Hepatocyte (in vitro differentiated cells): ENCODE results near the gene DNAJC15. TPM values are rescaled to one million over a fixed set of nuclear protein-coding genes. Genes with fewer than 3 reads are reported as not detected.

Source experiments
- DNase-seq: peaks from one replicate; pipeline ENCODE4 v3.0.0-alpha.2; 2016; ENCODE audit warnings: low spot score
- H2AFZ ChIP-seq: fragments of 200-600 bp; sonication (generic); 2 replicates; pipeline ENCODE4 v1.6.0; 2016; ENCODE audit warnings: antibody characterized with exemption, mild to moderate bottlenecking
- H3K27ac ChIP-seq: fragments of 200-600 bp; sonication (generic); 2 replicates; pipeline ENCODE4 v1.5.1; 2016; ENCODE audit warnings: mild to moderate bottlenecking
- H3K27me3 ChIP-seq: fragments of 200-600 bp; sonication (generic); 2 replicates; pipeline ENCODE4 v1.6.1; 2016
- H3K36me3 ChIP-seq: fragments of 200-600 bp; sonication (generic); replicated peaks from 2 replicates; pipeline ENCODE4 v1.5.1; 2016; ENCODE audit warnings: low read depth; ENCODE audit not compliant: insufficient read depth
- H3K4me1 ChIP-seq: fragments of 200-600 bp; sonication (generic); 2 replicates; pipeline ENCODE4 v1.5.1; 2016; ENCODE audit warnings: mild to moderate bottlenecking, moderate library complexity; ENCODE audit not compliant: insufficient read depth
- H3K4me2 ChIP-seq: fragments of 200-600 bp; sonication (generic); 2 replicates; pipeline ENCODE4 v1.6.0; 2016
- H3K4me3 ChIP-seq: fragments of 200-600 bp; sonication (generic); 2 replicates; pipeline ENCODE4 v1.5.1; 2016; ENCODE audit warnings: mild to moderate bottlenecking
- H3K79me2 ChIP-seq: fragments of 200-600 bp; sonication (generic); 2 replicates; pipeline ENCODE4 v1.6.0; 2017; ENCODE audit warnings: mild to moderate bottlenecking
- H3K9me2 ChIP-seq: fragments of 200-600 bp; sonication (generic); replicated peaks from 2 replicates; pipeline ENCODE4 v1.6.0; 2017; ENCODE audit warnings: mild to moderate bottlenecking; ENCODE audit not compliant: insufficient read depth
- H3K9me3 ChIP-seq: fragments of 200-600 bp; sonication (generic); 2 replicates; pipeline ENCODE4 v1.5.1; 2016; ENCODE audit warnings: low read depth, mild to moderate bottlenecking
- H4K20me1 ChIP-seq: fragments of 200-600 bp; sonication (generic); 2 replicates; pipeline ENCODE4 v1.6.0; 2016; ENCODE audit warnings: mild to moderate bottlenecking; ENCODE audit not compliant: insufficient read depth, poor library complexity, severe bottlenecking
- EZH2 ChIP-seq: fragments of 200-600 bp; sonication (generic); IDR thresholded peaks from 2 replicates; pipeline ENCODE4 v1.6.1; 2016; ENCODE audit warnings: antibody characterized with exemption, mild to moderate bottlenecking, borderline replicate concordance
- EZH2phosphoT487 ChIP-seq: fragments of 200-600 bp; sonication (generic); IDR thresholded peaks from one replicate; pipeline ENCODE4 v1.6.1; 2018; ENCODE audit warnings: antibody characterized with exemption, mild to moderate bottlenecking, low read depth, moderate library complexity; ENCODE audit not compliant: unreplicated experiment, severe bottlenecking
- WGBS: methylation state at CpG from one replicate; pipeline ENCODE4 v1.1.6; 2016; ENCODE audit warnings: low lambda C conversion rate; ENCODE audit errors: missing lambda C conversion rate; 5-methylcytosine and 5-hydroxymethylcytosine counted together
- polyA plus RNA-seq: library from polyadenylated mRNA; unstranded; fragments of >200 nt; fragmentation: Nextera tagmentation; extraction: Ambion mirVana; gene quantifications from 2 replicates; pipeline ENCODE4 v1.2.1, GENCODE V29; 2016
- total RNA-seq: library from RNA; depleted of rRNA; stranded (reverse); fragments of >200 nt; gene quantifications from 2 replicates; pipeline ENCODE4 v1.2.3, GENCODE V29; 2014
- TF ChIP-seq, protein P1 (sequence below): fragments of 200-600 bp; sonication (generic); IDR thresholded peaks from 2 replicates; pipeline ENCODE4 v1.5.1; 2016; ENCODE audit warnings: antibody characterized with exemption, mild to moderate bottlenecking; ENCODE audit not compliant: poor library complexity

DNAJC15 gene
- total and polyA plus RNA-seq, 2 experiments from 2014 or later, result 3.5 to 10.6 TPM

DNA sequence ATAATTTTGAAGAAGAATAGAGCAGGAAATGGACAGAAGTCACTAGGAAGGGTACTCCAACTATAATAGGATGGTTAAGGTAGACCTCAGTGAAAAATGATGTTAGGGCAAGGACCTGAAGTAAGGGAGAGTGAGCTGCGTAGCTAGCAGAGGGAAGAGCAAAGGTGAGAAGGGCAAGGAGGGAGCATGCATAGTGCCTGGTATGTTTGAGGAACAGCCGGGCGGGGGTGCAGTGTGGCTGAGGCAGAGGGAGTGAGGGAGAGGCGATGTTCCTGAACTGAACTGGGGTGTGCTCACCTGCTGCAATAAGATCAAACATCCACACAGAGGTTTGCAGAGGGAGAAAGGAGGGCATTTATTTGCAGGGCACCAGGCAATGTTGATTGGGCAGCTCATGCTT, 110.4 kb downstream of the DNAJC15 start:
- Histone ChIP-seq H3K36me3 (no peaks in the 10 kb centered on the region), H2AFZ (no peak overlapping the region), H3K79me2 (no peaks in the 10 kb centered on the region), H3K27ac (no peak overlapping the region), H3K9me2 (no peaks in the 10 kb centered on the region), H3K9me3 (no peaks in the 10 kb centered on the region), H3K27me3 (no peaks in the 10 kb centered on the region), H3K4me1 (peaks cover 12% of the 10 kb centered on the region), H3K4me2 (no peak overlapping the region), H4K20me1 (no peaks in the 10 kb centered on the region), H3K4me3 (no peak overlapping the region)
- TF ChIP-seq EZH2phosphoT487 (no peak), EZH2 (no peak)
- TF ChIP-seq, protein P1, sequence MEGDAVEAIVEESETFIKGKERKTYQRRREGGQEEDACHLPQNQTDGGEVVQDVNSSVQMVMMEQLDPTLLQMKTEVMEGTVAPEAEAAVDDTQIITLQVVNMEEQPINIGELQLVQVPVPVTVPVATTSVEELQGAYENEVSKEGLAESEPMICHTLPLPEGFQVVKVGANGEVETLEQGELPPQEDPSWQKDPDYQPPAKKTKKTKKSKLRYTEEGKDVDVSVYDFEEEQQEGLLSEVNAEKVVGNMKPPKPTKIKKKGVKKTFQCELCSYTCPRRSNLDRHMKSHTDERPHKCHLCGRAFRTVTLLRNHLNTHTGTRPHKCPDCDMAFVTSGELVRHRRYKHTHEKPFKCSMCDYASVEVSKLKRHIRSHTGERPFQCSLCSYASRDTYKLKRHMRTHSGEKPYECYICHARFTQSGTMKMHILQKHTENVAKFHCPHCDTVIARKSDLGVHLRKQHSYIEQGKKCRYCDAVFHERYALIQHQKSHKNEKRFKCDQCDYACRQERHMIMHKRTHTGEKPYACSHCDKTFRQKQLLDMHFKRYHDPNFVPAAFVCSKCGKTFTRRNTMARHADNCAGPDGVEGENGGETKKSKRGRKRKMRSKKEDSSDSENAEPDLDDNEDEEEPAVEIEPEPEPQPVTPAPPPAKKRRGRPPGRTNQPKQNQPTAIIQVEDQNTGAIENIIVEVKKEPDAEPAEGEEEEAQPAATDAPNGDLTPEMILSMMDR, result no peak
- no peak for DNase-seq
- WGBS, result 80% methylated on average over 4 of the region's 4 CpGs

GRCh38 chr13:43134868-43135267, 111.5 kb downstream of the DNAJC15 start:
- H4K20me1 ChIP-seq, result no peaks in the 10 kb centered on the region

GRCh38 chr13:43135516-43135915, 112.1 kb downstream of the DNAJC15 start:
- H3K36me3 ChIP-seq, result no peaks in the 10 kb centered on the region
- TF ChIP-seq EZH2 (no peak), EZH2phosphoT487 (no peak)
- TF ChIP-seq, protein P1, result no peak
- H4K20me1 ChIP-seq, result no peaks in the 10 kb centered on the region
- H3K27me3 ChIP-seq, result no peaks in the 10 kb centered on the region
- peaks cover 10% of the 10 kb centered on the region for H3K4me1 ChIP-seq
- no peaks in the 10 kb centered on the region for H3K9me3 ChIP-seq
- no peak overlapping the region for H3K27ac ChIP-seq
- DNase-seq, result no peak
- 93% methylated on average over 5 of the region's 5 CpGs for WGBS
- no peak overlapping the region for H2AFZ ChIP-seq
- H3K79me2 ChIP-seq, result no peaks in the 10 kb centered on the region
- H3K9me2 ChIP-seq, result no peaks in the 10 kb centered on the region
- H3K4me2 ChIP-seq, result no peak overlapping the region
- no peak overlapping the region for H3K4me3 ChIP-seq

More at GRCh38 chr13:43134868-43135267, 111.5 kb downstream of the DNAJC15 start:
- Histone ChIP-seq H3K4me1 (peaks cover 11% of the 10 kb centered on the region), H3K4me2 (no peak overlapping the region), H3K27ac (no peak overlapping the region), H3K27me3 (no peaks in the 10 kb centered on the region), H3K4me3 (no peak overlapping the region), H2AFZ (no peak overlapping the region), H3K36me3 (no peaks in the 10 kb centered on the region), H3K79me2 (no peaks in the 10 kb centered on the region), H3K9me3 (no peaks in the 10 kb centered on the region), H3K9me2 (no peaks in the 10 kb centered on the region)
- TF ChIP-seq EZH2phosphoT487 (no peak), EZH2 (no peak)
- TF ChIP-seq, protein P1, result no peak
- WGBS, result 82% methylated on average over 7 of the region's 7 CpGs
- DNase-seq, result no peak
